ENCODE measurements around the gene MYL6. TPM values are rescaled to one million over a fixed set of nuclear protein-coding genes. Genes with fewer than 3 reads are reported as not detected.

MYL6 gene
- total RNA-seq, 1 experiment from 2014 or later, result 1,024 TPM

DNA sequence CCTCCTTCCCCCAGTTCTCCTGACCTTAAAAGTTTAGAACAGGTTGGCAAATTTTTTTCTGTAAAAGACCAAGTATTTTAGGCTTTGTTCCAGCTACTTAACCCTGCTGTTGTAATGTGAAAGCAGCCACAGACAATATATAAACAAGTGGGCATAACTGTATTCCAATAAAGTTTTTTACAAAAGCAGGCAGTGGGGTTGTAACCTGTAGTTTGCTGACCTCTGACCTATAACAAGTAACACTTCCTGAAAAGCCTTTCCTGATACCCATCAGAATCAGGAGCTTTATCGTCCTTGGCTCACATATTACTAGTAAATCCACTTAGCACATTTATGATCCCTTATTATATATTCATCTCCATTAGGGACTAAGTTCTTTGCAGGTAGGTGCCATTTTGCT lies 44.2 kb downstream of the MYL6 start:
- DNase-seq (ENCODE audit: low read depth, low spot score) (no peak), ATAC-seq (no peak)
- Histone ChIP-seq H3K4me1 (ENCODE audit: control insufficient read depth, insufficient read depth, low read length) (peaks cover 3% of the 10 kb centered on the region; the same call in 1 of the 2 replicates), H3K4me3 (ENCODE audit: low read depth in 2 of 2, low read length in 2 of 2) (no peak overlapping the region), H3K27ac (ENCODE audit: low read length) (no peak overlapping the region), H3K36me3 (ENCODE audit: control insufficient read depth, insufficient read depth, low read length) (peaks cover 12% of the 10 kb centered on the region), H3K9me3 (ENCODE audit: control insufficient read depth, insufficient read depth, low read depth, low read length) (no peaks in the 10 kb centered on the region), H3K27me3 (ENCODE audit: control insufficient read depth, insufficient read depth, low read length) (no peaks in the 10 kb centered on the region)
- BruUV-seq (replicated peaks), result no TSS peak
- 0 out of 2 replicates have a peak, but pooled peaks have one; percentile 11 for TF ChIP-seq POLR2AphosphoS5 (IDR thresholded peaks at IDR 0.05; ENCODE audit: low read depth, low read length)
- no peak for TF ChIP-seq TCF7L2 (IDR thresholded peaks at IDR 0.05; ENCODE audit: low read depth, low read length)
- ChIA-PET POLR2A (interaction anchor here (0.7 kb wide), 1 partner anchor 10 kb away, joined by 3 read pairs; no protein-coding TSS in a partner anchor), CTCF (no interaction called here)
- in situ Hi-C loops (cut with HindIII; ENCODE audit: low pct_unique_long_range_greater_than_20kb, low sequenced_read_pairs), result no loop called here
- intact Hi-C loops (cut with micrococcal nuclease; ENCODE audit: unreplicated experiment), result no loop called here

DNA sequence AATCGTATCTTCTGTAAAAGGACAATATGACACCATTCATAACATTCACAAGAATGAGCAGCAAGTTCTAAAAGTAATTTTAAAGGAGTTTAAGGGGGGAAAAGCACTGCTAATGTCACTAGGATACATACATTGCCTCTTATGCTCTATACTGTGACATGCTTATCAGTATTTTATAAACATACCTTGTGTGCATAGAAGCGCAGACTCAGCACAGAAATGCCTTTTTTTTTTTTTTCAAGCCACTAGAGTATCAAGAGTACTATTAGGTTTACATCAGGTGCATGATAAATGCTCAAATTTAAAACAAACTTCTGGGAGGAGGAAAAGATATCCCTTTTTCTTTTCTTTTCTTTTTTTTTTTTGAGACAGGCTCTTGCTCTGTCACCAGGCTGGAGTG lies 44.7 kb downstream of the MYL6 start:
- ATAC-seq (no peak), DNase-seq (ENCODE audit: low read depth, low spot score) (no peak)
- ChIA-PET CTCF (no interaction called here), POLR2A (interaction anchor here (0.7 kb wide), 1 partner anchor 99 kb away, joined by 3 read pairs; no protein-coding TSS in a partner anchor)
- no peaks in the 10 kb centered on the region for H3K27me3 ChIP-seq (ENCODE audit: control insufficient read depth, insufficient read depth, low read length)
- intact Hi-C loops (cut with micrococcal nuclease; ENCODE audit: unreplicated experiment), result no loop called here
- peaks cover 3% of the 10 kb centered on the region; the same call in 1 of the 2 replicates for H3K4me1 ChIP-seq (ENCODE audit: control insufficient read depth, insufficient read depth, low read length)
- in situ Hi-C loops (cut with HindIII; ENCODE audit: low pct_unique_long_range_greater_than_20kb, low sequenced_read_pairs), result no loop called here
- H3K4me3 ChIP-seq (ENCODE audit: low read depth in 2 of 2, low read length in 2 of 2), result no peak overlapping the region
- peaks cover 15% of the 10 kb centered on the region for H3K36me3 ChIP-seq (ENCODE audit: control insufficient read depth, insufficient read depth, low read length)
- H3K27ac ChIP-seq (ENCODE audit: low read length), result no peak overlapping the region
- no peaks in the 10 kb centered on the region for H3K9me3 ChIP-seq (ENCODE audit: control insufficient read depth, insufficient read depth, low read depth, low read length)
- no peak for TF ChIP-seq CTCF (IDR thresholded peaks at IDR 0.05)
- TF ChIP-seq SIN3A (IDR thresholded peaks at IDR 0.05; ENCODE audit: borderline replicate concordance, insufficient read depth, low read depth, low read length), result no peak
- no peak for TF ChIP-seq TCF7L2 (IDR thresholded peaks at IDR 0.05; ENCODE audit: low read depth, low read length)
- 0 out of 2 replicates have a peak, but pooled peaks have one; percentile 8 for TF ChIP-seq POLR2AphosphoS5 (IDR thresholded peaks at IDR 0.05; ENCODE audit: low read depth, low read length)
- TF ChIP-seq, protein P1, sequence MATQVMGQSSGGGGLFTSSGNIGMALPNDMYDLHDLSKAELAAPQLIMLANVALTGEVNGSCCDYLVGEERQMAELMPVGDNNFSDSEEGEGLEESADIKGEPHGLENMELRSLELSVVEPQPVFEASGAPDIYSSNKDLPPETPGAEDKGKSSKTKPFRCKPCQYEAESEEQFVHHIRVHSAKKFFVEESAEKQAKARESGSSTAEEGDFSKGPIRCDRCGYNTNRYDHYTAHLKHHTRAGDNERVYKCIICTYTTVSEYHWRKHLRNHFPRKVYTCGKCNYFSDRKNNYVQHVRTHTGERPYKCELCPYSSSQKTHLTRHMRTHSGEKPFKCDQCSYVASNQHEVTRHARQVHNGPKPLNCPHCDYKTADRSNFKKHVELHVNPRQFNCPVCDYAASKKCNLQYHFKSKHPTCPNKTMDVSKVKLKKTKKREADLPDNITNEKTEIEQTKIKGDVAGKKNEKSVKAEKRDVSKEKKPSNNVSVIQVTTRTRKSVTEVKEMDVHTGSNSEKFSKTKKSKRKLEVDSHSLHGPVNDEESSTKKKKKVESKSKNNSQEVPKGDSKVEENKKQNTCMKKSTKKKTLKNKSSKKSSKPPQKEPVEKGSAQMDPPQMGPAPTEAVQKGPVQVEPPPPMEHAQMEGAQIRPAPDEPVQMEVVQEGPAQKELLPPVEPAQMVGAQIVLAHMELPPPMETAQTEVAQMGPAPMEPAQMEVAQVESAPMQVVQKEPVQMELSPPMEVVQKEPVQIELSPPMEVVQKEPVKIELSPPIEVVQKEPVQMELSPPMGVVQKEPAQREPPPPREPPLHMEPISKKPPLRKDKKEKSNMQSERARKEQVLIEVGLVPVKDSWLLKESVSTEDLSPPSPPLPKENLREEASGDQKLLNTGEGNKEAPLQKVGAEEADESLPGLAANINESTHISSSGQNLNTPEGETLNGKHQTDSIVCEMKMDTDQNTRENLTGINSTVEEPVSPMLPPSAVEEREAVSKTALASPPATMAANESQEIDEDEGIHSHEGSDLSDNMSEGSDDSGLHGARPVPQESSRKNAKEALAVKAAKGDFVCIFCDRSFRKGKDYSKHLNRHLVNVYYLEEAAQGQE (IDR thresholded peaks at IDR 0.05; ENCODE audit: insufficient read depth in 1 of 2, low read depth in 2 of 2, low read length in 1 of 2), result no peak
- BruUV-seq (replicated peaks), result no TSS peak

- TF ChIP-seq CTCF (IDR thresholded peaks at IDR 0.05), result no peak
- no peak for TF ChIP-seq SIN3A (IDR thresholded peaks at IDR 0.05; ENCODE audit: borderline replicate concordance, insufficient read depth, low read depth, low read length)
- no peak for TF ChIP-seq POLR2AphosphoS5 (IDR thresholded peaks at IDR 0.05; ENCODE audit: low read depth, low read length)
- TF ChIP-seq TCF7L2 (IDR thresholded peaks at IDR 0.05; ENCODE audit: low read depth, low read length), result no peak
- TF ChIP-seq, protein P1 (IDR thresholded peaks at IDR 0.05; ENCODE audit: insufficient read depth in 1 of 2, low read depth in 2 of 2, low read length in 1 of 2), result no peak
- Histone ChIP-seq H3K9me3 (ENCODE audit: control insufficient read depth, insufficient read depth, low read depth, low read length) (no peaks in the 10 kb centered on the region), H3K36me3 (ENCODE audit: control insufficient read depth, insufficient read depth, low read length) (peaks cover 15% of the 10 kb centered on the region), H3K4me3 (ENCODE audit: low read depth in 2 of 2, low read length in 2 of 2) (no peak overlapping the region), H3K27ac (ENCODE audit: low read length) (no peak overlapping the region), H3K27me3 (ENCODE audit: control insufficient read depth, insufficient read depth, low read length) (no peaks in the 10 kb centered on the region), H3K4me1 (ENCODE audit: control insufficient read depth, insufficient read depth, low read length) (peaks cover 3% of the 10 kb centered on the region; the same call in 1 of the 2 replicates)
- intact Hi-C loops (cut with micrococcal nuclease; ENCODE audit: unreplicated experiment) (no loop called here), in situ Hi-C loops (cut with HindIII; ENCODE audit: low pct_unique_long_range_greater_than_20kb, low sequenced_read_pairs) (no loop called here)
- ATAC-seq (no peak), DNase-seq (ENCODE audit: low read depth, low spot score) (no peak)
- POLR2A ChIA-PET, result no interaction called here
- CTCF ChIA-PET, result no interaction called here
- BruUV-seq (replicated peaks), result no TSS peak
Observed at GRCh38 chr12:56204275-56204674, 46.1 kb downstream of the MYL6 start.

Measured in Panc1 (cell line).